Peyer's patch (tissue), 4 donors: ENCODE measurements around the gene PHACTR3. TPM values are rescaled to one million over a fixed set of nuclear protein-coding genes. Genes with fewer than 3 reads are reported as not detected.

Experiments
- DNase-seq, 3 donors: peaks; one replicate each; pipeline ENCODE4 v3.0.0-alpha.2; 2017 to 2019
- H3K27ac ChIP-seq, 4 donors: fragments of 200-600 bp; sonication (generic); one replicate each; pipeline ENCODE4 v1.5.1; 2016 to 2019
- H3K27me3 ChIP-seq, 2 donors: fragments of 200-600 bp; sonication (generic); one replicate each; pipeline ENCODE4 v1.5.1; 2019
- H3K36me3 ChIP-seq, 3 donors: fragments of 200-600 bp; sonication (generic); one replicate each; pipeline ENCODE4 v1.5.1; 2016 to 2019
- H3K4me1 ChIP-seq, 4 donors: fragments of 200-600 bp; sonication (generic); one replicate each; pipeline ENCODE4 v1.5.1; 2016 to 2019
- H3K4me3 ChIP-seq, 4 donors: fragments of 200-600 bp; sonication (generic); 1 replicate in 3 of 4; 2 replicates in 1 of 4; pipeline ENCODE4 v1.5.1; 2016 to 2019; ENCODE audit warnings: mild to moderate bottlenecking in 1 of 4
- H3K9me3 ChIP-seq, 4 donors: fragments of 200-600 bp; sonication (generic); one replicate each; pipeline ENCODE4 v1.5.1; 2016 to 2019; ENCODE audit warnings: mild to moderate bottlenecking in 1 of 4
- POLR2A ChIP-seq, 2 donors: fragments of 450-650 bp; IDR thresholded peaks; one replicate each; pipeline ENCODE4 v1.5.1; 2017; ENCODE audit warnings: antibody characterized with exemption in 2 of 2, mild to moderate bottlenecking in 2 of 2, moderate library complexity in 2 of 2
- total RNA-seq, 4 donors: library from RNA; depleted of rRNA; stranded (reverse); fragments of >200 nt; gene quantifications; one replicate each; pipeline ENCODE4 v1.1.0, GENCODE V29; 2016
- TF ChIP-seq, protein P1 (sequence below), 6 experiments: fragments of 450-650 bp in 4 of 6; fragments of 200-600 bp in 2 of 6; sonication (generic) in 1 of 6; IDR thresholded peaks; one replicate each; pipeline ENCODE4 v1.5.1; 2017 to 2019; ENCODE audit warnings: antibody characterized with exemption in 6 of 6, mild to moderate bottlenecking in 3 of 6, moderate library complexity in 1 of 6

The PHACTR3 gene
- total RNA-seq, 4 donors from 2014 or later, result 14.9 to 31.5 (median 22.9) TPM

DNA sequence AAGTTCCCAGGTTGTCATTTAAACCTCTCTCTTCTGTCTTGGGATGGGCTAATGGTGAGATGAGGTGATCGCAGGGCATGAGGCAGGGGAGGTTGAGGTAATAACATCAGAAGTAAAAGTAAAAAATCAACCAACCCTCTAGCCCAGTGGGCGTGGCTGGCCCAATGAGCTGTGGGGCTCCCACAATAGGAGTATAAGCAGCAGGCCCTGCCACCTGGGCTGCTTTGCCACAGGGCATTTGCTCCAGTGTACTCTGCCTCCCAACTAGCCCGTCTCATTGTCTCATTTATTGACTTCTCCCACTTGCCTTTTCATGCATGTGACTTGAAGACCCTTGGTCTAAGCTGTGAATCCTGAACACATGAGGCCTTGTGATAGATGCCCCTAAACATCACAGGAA lies 62.8 kb downstream of the PHACTR3 start:
- TF ChIP-seq POLR2A (IDR thresholded peaks at IDR 0.05), result no peak
- TF ChIP-seq, protein P1, sequence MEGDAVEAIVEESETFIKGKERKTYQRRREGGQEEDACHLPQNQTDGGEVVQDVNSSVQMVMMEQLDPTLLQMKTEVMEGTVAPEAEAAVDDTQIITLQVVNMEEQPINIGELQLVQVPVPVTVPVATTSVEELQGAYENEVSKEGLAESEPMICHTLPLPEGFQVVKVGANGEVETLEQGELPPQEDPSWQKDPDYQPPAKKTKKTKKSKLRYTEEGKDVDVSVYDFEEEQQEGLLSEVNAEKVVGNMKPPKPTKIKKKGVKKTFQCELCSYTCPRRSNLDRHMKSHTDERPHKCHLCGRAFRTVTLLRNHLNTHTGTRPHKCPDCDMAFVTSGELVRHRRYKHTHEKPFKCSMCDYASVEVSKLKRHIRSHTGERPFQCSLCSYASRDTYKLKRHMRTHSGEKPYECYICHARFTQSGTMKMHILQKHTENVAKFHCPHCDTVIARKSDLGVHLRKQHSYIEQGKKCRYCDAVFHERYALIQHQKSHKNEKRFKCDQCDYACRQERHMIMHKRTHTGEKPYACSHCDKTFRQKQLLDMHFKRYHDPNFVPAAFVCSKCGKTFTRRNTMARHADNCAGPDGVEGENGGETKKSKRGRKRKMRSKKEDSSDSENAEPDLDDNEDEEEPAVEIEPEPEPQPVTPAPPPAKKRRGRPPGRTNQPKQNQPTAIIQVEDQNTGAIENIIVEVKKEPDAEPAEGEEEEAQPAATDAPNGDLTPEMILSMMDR (IDR thresholded peaks at IDR 0.05), result no peak
- Histone ChIP-seq H3K27me3 (no peaks in the 10 kb centered on the region), H3K4me1 (no peaks in the 10 kb centered on the region), H3K36me3 (no peaks in the 10 kb centered on the region), H3K9me3 (no peaks in the 10 kb centered on the region), H3K4me3 (no peak overlapping the region), H3K27ac (no peak overlapping the region)
- no peak for DNase-seq

DNA sequence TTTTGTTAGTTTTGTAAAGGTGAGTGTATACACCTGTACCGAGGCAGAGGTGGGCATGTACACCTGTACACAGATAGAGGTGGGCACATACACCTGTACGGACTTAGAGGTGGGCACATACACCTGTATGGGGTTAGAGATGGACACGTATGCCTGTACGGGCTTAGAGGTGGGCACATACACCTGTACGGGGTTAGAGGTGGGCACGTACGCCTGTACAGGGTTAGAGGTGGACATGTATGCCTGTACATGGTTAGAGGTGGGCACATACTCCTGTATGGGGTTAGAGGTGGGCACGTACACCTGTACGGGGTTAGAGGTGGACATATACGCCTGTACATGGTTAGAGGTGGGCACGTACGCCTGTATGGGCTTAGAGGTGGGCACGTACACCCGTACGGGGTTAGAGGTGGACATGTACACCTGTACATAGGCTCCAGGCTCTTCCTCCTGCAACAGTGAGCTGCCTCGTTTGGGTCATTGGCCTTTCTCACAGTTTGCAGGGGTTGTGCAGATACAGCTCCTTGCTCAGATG lies 63.7 kb downstream of the PHACTR3 start:
- DNase-seq, result no peak
- TF ChIP-seq POLR2A (IDR thresholded peaks at IDR 0.05), result no peak
- TF ChIP-seq, protein P1 (IDR thresholded peaks at IDR 0.05), result no peak
- Histone ChIP-seq H3K27ac (no peak overlapping the region), H3K9me3 (no peaks in the 10 kb centered on the region), H3K4me1 (no peaks in the 10 kb centered on the region), H3K4me3 (no peak overlapping the region), H3K27me3 (no peaks in the 10 kb centered on the region), H3K36me3 (no peaks in the 10 kb centered on the region)

DNA sequence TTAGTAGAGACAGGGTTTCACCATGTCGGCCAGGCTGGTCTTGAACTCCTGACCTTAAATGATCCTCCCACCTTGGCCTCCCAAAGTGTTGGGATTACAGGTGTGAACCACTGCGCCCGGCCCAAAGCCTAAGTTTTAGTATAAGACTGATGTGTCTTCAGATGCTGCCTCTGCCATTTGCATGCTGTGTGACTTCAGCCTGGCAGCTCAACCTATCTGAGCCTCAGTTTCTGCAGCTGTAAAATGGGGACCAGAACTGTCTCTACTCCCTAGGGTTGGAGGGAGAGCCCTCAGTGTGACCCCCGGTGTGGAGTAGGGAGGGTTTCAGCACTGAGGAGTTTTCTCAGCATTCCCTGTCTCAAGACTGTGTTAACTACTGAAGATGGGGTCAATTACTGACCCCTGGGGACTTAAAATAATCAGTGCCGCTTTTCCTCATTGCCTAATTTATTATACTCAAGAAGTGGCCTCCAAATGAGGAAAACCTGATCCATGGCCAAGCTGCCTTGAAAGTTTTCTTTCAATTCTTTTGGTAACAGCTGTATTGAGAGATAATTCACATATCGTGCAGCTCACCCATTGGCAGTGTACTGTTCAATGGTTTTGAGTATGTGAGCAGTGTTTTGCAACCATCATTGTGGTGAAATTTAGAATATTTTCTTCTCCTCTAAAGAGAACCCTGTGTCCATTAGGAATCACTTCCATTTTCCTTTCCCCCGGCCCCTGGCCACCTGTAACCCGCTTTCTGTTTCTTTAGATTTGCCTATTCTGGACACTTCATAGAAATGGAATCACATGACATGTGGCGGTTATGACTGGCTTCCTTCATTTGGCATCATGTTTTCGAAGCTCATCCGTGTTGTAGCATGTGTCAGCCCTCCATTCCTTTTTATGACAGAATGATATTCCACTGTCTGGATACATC lies 64.8 kb downstream of the PHACTR3 start:
- H3K4me3 ChIP-seq, result no peak overlapping the region
- H3K36me3 ChIP-seq, result no peaks in the 10 kb centered on the region
- no peak overlapping the region for H3K27ac ChIP-seq
- H3K4me1 ChIP-seq, result no peaks in the 10 kb centered on the region
- H3K9me3 ChIP-seq, result no peaks in the 10 kb centered on the region
- TF ChIP-seq, protein P1 (IDR thresholded peaks at IDR 0.05), result no peak
- TF ChIP-seq POLR2A (IDR thresholded peaks at IDR 0.05), result no peak
- DNase-seq, result no peak
- no peaks in the 10 kb centered on the region for H3K27me3 ChIP-seq

DNA sequence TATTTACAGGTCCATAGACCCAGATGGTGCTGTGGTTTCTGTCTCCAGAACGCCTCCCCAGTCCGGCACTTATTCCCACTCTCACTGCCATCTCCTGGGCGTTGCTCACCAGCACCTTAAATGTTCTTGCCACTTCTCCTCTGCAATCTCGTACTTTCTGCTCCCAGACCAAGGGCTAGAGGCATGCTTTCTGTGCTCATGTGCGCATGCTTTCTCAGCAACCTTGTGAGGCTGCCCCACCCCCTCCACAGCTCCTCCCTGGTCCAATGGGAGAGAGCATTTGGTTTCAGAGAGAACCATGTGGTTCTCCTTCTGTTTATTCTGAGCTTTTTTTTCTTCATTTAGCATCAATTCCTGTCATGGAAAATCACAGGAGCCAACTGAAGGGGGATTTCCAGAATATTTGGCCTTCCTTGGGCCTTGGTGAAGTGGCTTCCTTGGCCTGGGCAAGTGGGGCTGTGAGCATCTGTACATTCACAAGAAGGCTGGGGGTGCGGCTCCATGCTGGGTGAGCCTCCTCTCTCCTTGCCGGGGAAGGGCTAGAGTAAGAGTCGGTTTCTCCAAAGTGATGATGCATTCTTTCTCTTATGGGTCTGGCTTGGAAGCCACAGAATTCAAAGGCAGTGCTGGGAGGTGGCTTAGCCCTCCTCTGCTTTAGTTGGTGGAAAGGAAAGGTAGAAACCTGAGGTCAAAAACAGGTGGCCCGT lies 66.6 kb downstream of the PHACTR3 start:
- no peak overlapping the region for H3K27ac ChIP-seq
- DNase-seq, result no peak
- TF ChIP-seq, protein P1 (IDR thresholded peaks at IDR 0.05), result no peak
- no peak for TF ChIP-seq POLR2A (IDR thresholded peaks at IDR 0.05)

DNA sequence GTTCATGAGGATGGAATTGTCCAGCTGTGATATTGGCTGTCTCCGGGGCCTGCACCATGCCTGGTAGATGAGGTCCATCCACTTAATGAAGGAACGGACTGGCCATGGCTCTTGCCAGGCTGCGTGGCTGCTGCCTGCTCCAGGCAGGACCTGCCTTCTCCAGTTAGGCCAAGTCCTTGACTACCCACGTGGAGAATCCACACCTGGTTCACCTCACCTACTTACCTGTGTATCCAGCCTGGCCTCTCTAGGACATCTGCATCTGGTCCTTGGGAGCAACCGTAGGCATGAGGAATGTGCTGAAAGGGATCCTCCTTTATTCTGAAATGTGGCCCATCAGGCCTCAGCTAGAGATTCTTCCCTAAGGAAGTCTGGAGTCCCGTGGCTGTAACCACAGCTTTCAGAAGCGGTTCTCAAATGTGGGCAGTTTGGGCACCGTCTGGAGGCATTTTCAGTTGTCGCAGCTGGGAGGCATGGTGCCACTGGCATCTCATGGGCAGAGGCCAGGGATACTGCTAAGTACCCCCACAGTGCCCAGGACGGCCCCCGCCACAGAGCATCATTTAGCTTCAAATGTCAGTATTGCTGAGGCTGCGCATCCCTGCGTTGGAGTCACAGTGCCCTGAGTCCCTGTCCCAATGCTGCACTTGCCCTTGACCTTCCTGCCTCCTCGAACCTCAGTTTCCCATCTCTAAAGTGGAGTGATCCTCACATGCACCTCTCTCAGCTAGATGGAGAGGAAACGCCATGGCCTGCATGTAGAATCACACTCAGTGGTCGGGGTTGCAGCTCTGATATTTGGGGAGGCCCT lies 67.5 kb downstream of the PHACTR3 start:
- Histone ChIP-seq H3K27me3 (no peaks in the 10 kb centered on the region), H3K4me1 (no peaks in the 10 kb centered on the region), H3K27ac (no peak overlapping the region), H3K36me3 (no peaks in the 10 kb centered on the region), H3K9me3 (no peaks in the 10 kb centered on the region), H3K4me3 (no peak overlapping the region)
- no peak for DNase-seq
- TF ChIP-seq, protein P1 (IDR thresholded peaks at IDR 0.05), result no peak
- TF ChIP-seq POLR2A (IDR thresholded peaks at IDR 0.05), result no peak

More for the DNA sequence above, 66.6 kb downstream of the PHACTR3 start:
- Histone ChIP-seq H3K27me3 (no peaks in the 10 kb centered on the region), H3K9me3 (no peaks in the 10 kb centered on the region), H3K36me3 (no peaks in the 10 kb centered on the region), H3K4me3 (no peak overlapping the region), H3K4me1 (no peaks in the 10 kb centered on the region)
